Measurements from ENCODE around the gene PTH2R.
"Not testable (repeated sequence)": the region's sequence is repeated elsewhere in the genome, so short reads cannot be mapped to it uniquely, and the experiment has no call there.

The PTH2R gene

GRCh38 chr2:208467564-208467963, 61.0 kb downstream of the PTH2R start:
- DNase-seq (ENCODE audit: low read depth) = no peak
- no peak overlapping the region for H3K4me3 ChIP-seq (ENCODE audit: low read depth, low read length)

DNA sequence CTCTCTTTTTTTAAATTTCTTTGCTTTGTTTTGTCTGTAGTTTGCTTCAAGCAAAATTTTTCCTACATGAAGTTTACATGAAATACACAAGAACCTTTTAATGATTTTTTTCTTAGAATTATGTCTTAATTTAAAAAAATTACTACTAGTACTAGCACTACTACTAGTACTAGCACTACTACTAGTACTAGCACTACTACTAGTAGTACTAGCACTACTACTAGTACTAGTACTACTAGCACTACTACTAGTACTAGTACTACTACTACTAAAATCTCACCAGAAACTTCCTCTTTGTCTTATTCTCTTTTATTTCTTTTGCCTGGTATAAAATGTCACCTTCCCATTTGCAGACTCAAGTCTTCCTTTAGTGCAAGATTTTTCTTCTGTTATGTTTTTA, 71.1 kb downstream of the PTH2R start:
- DNase-seq (ENCODE audit: low read depth) = no peak
- H3K4me3 ChIP-seq (ENCODE audit: low read depth, low read length) = no peak overlapping the region

DNA sequence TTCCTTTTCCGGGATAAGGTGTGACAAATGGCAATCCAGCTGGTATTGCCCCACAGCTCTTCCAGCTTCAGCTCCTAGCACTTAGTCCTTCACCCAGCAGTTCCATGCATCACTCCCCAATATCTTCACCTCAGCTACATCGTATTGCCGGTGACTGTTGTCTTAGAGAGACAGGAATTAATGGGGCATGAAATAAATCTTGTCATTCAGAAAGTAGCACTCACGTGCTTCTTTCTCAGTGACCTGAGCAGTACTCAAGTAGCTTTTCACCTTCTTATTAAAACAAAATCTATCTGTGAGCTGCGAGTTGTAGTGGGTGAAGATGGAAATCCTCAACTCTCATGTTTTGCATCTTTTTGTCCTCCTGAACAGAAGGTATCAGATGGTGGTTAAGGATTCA, 72.8 kb downstream of the PTH2R start:
- no peak overlapping the region for H3K4me3 ChIP-seq (ENCODE audit: low read depth, low read length)
- DNase-seq (ENCODE audit: low read depth) = no peak

DNA sequence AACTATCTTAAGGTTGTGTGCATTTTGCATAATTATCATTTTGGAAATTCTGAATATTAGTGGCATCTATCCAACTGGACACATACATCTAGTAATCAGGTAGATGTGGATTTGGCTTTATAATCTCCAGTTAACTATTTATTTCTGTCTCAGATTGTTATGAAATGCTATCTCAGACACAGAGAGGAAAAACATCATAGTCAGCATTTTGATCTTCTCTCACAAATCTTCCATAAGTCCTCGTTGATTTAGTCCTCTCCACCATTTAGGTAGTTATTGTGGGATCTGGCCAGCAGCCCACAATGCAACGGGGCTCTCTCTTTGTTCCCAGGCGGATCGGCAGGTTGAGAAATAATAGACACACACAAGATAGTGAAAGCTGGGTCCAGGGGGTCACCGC, 75.4 kb downstream of the PTH2R start:
- not testable (repeated sequence) for H3K4me3 ChIP-seq (ENCODE audit: low read depth, low read length); DNase-seq (ENCODE audit: low read depth)

GRCh38 chr2:208482453-208483015, 75.9 kb downstream of the PTH2R start:
- H3K4me3 ChIP-seq (ENCODE audit: low read depth, low read length); DNase-seq (ENCODE audit: low read depth): not testable (repeated sequence)

DNA sequence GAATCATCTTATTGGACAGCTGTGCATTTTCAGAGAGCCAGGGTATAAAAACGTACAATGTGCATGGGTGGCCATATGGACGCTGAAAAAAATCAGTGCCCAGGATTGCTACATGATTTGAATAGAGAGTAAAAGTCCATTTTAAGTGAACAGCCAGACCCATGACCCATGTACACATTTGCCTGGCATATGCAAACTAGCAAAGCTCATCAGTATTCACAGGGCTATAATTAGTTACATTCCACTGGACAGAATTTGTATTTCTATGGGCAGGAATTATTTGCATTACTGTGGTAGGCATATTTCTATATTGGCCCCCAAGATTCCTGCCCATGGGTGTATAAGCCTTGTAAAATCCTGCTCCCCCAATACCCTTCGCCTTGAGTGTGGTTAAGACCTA, 78.8 kb downstream of the PTH2R start:
- no peak for DNase-seq (ENCODE audit: low read depth)
- no peak overlapping the region for H3K4me3 ChIP-seq (ENCODE audit: low read depth, low read length)

GRCh38 chr2:208488686-208489564, 82.3 kb downstream of the PTH2R start:
- no peak overlapping the region for H3K4me3 ChIP-seq (ENCODE audit: low read depth, low read length)
- DNase-seq (ENCODE audit: low read depth) = no peak

GRCh38 chr2:208489687-208490086, 83.1 kb downstream of the PTH2R start:
- H3K4me3 ChIP-seq (ENCODE audit: low read depth, low read length) = no peak overlapping the region
- no peak for DNase-seq (ENCODE audit: low read depth)

DNA sequence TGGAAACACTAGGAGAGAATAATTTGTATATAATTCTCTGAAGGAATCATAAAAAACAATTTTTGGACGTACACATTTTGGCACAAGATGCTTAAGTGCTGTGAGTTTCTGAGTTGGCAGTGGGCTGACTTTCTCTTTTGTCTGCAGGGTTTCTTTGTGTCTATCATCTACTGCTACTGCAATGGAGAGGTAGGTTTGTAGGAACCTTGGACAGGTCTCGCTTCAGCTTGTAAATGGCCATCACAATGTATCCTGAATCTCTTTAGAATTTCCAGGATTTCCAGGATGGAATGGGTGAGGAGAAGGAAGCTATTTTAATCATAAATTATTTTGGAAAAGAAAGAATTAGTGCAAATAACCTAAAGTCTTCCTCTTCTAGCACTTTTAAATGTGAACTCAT, 83.9 kb downstream of the PTH2R start:
- DNase-seq (ENCODE audit: low read depth) = no peak
- no peak overlapping the region for H3K4me3 ChIP-seq (ENCODE audit: low read depth, low read length)

GRCh38 chr2:208491641-208492040, 85.0 kb downstream of the PTH2R start:
- no peak overlapping the region for H3K4me3 ChIP-seq (ENCODE audit: low read depth, low read length)
- DNase-seq (ENCODE audit: low read depth) = no peak

DNA sequence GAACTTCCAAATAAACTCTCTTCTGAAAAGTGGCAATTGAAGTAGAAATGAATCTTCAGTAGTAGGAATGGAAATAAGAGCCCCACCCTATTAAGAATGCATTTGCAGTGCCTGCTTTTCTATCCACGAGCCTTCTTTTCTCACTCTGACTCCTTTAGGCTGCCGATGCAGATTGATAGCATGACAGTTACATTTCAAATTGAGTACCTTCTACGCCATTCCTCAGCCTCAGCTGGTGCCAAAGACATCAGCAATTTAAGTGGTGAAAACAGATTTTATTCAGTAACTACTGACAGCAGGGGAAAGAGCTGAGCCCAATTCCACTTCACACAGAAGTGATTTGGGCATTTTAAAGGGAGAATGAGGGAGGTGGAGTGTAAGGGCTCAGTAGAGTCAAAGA, 85.5 kb downstream of the PTH2R start:
- no peak for DNase-seq (ENCODE audit: low read depth)
- no peak overlapping the region for H3K4me3 ChIP-seq (ENCODE audit: low read depth, low read length)

DNA sequence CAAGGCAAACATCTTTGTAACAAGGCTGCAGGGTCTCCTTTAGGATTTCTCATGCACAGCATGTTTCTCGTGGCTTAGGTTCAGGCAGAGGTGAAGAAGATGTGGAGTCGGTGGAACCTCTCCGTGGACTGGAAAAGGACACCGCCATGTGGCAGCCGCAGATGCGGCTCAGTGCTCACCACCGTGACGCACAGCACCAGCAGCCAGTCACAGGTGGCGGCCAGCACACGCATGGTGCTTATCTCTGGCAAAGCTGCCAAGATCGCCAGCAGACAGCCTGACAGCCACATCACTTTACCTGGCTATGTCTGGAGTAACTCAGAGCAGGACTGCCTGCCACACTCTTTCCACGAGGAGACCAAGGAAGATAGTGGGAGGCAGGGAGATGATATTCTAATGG, 86.6 kb downstream of the PTH2R start:
- DNase-seq (ENCODE audit: low read depth) = no peak

DNA sequence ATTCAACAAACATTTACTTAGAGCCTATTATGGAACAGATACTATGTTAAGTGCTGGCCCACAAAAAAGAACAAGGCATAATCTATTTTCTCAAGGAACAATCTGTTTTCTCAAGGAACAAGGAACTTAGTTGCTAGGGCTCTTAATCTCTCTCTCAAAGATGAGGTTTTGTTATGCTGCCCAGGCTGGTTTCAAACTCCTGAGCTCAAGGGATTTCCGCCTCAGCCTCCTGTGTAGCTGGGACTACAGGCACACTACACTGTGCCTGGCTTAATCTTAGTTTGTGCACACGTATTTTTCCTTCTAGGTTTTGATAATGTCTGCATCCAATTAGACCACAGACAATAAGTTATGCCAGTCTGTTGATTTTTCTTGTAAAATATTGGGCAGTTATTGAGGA, 89.5 kb downstream of the PTH2R start:
- no peak overlapping the region for H3K4me3 ChIP-seq (ENCODE audit: low read depth, low read length)
- DNase-seq (ENCODE audit: low read depth) = no peak

More for the DNA sequence above, 86.6 kb downstream of the PTH2R start:
- H3K4me3 ChIP-seq (ENCODE audit: low read depth, low read length) = no peak overlapping the region

DNA sequence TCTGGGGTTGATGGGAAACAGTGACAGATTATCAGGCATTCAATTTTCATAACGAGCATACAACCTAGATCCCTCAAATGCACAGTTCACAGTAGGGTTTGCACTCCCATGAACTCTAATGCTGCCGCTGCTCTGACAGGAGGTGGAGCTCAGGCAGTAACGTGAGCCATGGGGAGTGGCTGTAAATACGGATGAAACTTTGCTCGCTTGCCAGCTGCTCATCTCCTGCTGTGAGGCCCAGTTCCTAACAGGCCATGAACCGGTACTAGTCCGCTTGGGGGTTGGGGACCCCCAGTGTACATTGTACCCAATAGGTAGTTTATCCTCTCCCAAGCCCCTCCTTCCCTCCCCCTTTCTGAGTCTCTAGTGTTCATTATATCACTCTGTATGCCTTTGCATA, 94.6 kb downstream of the PTH2R start:
- H3K4me3 ChIP-seq (ENCODE audit: low read depth, low read length) = no peak overlapping the region
- DNase-seq (ENCODE audit: low read depth) = no peak

GRCh38 chr2:208502288-208502687, 95.7 kb downstream of the PTH2R start:
- no peak for DNase-seq (ENCODE audit: low read depth)
- H3K4me3 ChIP-seq (ENCODE audit: low read depth, low read length) = no peak overlapping the region

DNA sequence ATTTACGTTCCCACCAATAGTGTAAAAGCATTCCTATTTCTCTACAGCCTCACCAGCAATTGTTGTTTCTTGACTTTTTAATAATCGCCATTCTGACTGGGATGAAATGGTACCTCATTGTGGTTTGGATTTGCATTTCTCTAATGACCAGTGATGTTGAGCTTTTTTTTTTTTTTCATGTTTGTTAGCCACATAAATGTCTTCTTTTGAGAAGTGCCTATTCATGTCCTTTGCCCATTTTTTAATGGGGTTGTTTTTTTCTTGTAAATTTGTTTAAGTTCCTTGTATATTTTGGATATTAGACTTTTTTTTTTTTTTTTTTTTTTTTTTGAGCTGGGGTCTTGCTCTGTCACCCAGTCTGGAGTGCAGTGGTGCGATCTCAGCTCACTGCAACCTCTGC, 98.8 kb downstream of the PTH2R start:
- not testable (repeated sequence) for H3K4me3 ChIP-seq (ENCODE audit: low read depth, low read length); DNase-seq (ENCODE audit: low read depth)

DNA sequence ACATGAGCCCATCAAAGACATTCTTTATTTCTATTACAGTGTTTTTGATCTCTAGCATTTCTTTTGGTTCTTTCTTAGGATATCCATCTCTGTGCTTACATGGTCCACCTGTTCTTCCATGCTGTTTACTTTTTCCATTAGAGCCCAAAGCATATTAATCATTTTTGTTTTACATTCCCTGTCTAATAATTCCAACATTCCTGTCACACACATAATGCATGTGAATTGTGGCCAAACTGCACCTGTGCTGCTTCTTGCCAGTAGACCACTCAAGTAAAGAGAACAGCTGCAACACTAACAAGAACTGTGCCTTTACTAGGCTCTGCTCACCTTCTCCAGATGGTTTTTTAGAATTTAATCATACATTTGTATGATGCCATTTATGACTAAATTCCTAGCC, 103.0 kb downstream of the PTH2R start:
- H3K4me3 ChIP-seq (ENCODE audit: low read depth, low read length) = no peak overlapping the region
- DNase-seq (ENCODE audit: low read depth) = no peak

- no peak for DNase-seq (ENCODE audit: low read depth)
- H3K4me3 ChIP-seq (ENCODE audit: low read depth, low read length) = no peak overlapping the region
Observed at GRCh38 chr2:208511016-208511415, 104.4 kb downstream of the PTH2R start.

- H3K4me3 ChIP-seq (ENCODE audit: low read depth, low read length) = no peak overlapping the region
- no peak for DNase-seq (ENCODE audit: low read depth)
Observed at GRCh38 chr2:208511573-208511972, 105.0 kb downstream of the PTH2R start.

GRCh38 chr2:208515099-208515498, 108.5 kb downstream of the PTH2R start:
- no peak overlapping the region for H3K4me3 ChIP-seq (ENCODE audit: low read depth, low read length)
- no peak for DNase-seq (ENCODE audit: low read depth)

DNA sequence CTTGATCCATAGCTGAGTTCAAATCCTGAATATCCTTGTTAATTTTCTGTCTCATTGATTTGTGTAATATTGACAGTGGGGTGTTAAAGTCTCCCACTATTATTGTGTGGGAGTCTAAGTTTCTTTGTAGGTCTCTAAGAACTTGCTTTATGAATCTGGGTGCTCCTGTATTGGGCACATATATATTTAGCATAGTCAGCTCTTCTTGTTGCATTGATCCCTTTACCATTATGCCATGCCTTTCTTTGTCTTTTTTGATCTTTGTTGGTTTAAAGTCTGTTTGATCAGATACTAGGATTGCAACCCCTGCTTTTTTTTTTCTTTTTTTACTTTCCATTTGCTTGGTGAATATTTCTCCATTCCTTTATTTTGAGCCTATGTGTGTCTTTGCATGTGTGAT, 116.5 kb downstream of the PTH2R start:
- not testable (repeated sequence) for DNase-seq (ENCODE audit: low read depth); H3K4me3 ChIP-seq (ENCODE audit: low read depth, low read length)

Measured in skeletal muscle cell (primary cell).